Activated naive CD8-positive, alpha-beta T cell treated with anti-CD3 and anti-CD28 coated beads, Interleukin-2, amount 50 U/mL, for 24 hours (primary cell): ENCODE data around the gene MTUS2.
"Not testable (repeated sequence)": the region's sequence is repeated elsewhere in the genome, so short reads cannot be mapped to it uniquely, and the experiment has no call there.

Experiments
- ATAC-seq: fragments of 150-1000 bp; cut with Tn5 transposase; one replicate; pipeline ENCODE4 v1.10.0; 2021
- DNase-seq: peaks from one replicate; pipeline ENCODE4 v3.0.0; 2021
- H3K27ac Mint-ChIP-seq: one replicate; pipeline ENCODE4 v1.8.0; 2021; ENCODE audit warnings: mild to moderate bottlenecking, mixed read lengths
- H3K27me3 Mint-ChIP-seq: one replicate; pipeline ENCODE4 v1.8.0; 2021; ENCODE audit warnings: mixed read lengths
- H3K36me3 Mint-ChIP-seq: one replicate; pipeline ENCODE4 v1.8.0; 2021; ENCODE audit warnings: low read depth, mixed read lengths
- H3K4me1 Mint-ChIP-seq: one replicate; pipeline ENCODE4 v1.8.0; 2021; ENCODE audit warnings: mixed read lengths
- H3K4me3 Mint-ChIP-seq: one replicate; pipeline ENCODE4 v1.8.0; 2021; ENCODE audit warnings: mild to moderate bottlenecking, moderate library complexity, mixed read lengths
- H3K9me3 Mint-ChIP-seq: one replicate; pipeline ENCODE4 v1.8.0; 2021; ENCODE audit warnings: mixed read lengths

Gene MTUS2

GRCh38 chr13:29180055-29180454 is 359.9 kb downstream of the MTUS2 start:
- no peaks in the 10 kb centered on the region for H3K4me1 Mint-ChIP-seq
- no peak overlapping the region for H3K4me3 Mint-ChIP-seq
- H3K36me3 Mint-ChIP-seq: peaks cover 1% of the 10 kb centered on the region
- no peaks in the 10 kb centered on the region for H3K27me3 Mint-ChIP-seq
- ATAC-seq (no peak), DNase-seq (no peak)
- H3K27ac Mint-ChIP-seq: no peak overlapping the region
- H3K9me3 Mint-ChIP-seq: peaks cover 28% of the 10 kb centered on the region

DNA sequence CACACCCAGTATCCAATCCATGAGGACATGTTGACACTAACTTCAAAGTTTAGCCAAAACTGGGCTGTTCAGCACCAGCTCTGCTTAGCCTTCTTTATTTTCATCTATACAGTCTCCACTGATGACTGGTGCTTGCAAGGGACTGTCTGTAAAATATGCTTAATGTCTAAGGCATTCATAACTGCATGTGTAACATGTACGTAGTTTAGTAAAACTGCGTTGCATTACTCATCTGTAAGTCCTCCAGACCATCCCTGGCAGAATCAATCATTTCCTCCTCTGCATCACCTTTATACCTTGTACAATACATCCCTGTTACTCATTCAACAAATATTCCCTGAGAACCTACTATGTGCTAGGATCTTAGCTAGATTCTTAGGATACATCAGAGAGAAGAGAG is 362.1 kb downstream of the MTUS2 start:
- H3K4me1 Mint-ChIP-seq: no peaks in the 10 kb centered on the region
- H3K27ac Mint-ChIP-seq: no peak overlapping the region
- peaks cover 32% of the 10 kb centered on the region for H3K9me3 Mint-ChIP-seq
- H3K36me3 Mint-ChIP-seq: peaks cover 2% of the 10 kb centered on the region
- no peaks in the 10 kb centered on the region for H3K27me3 Mint-ChIP-seq
- DNase-seq (no peak), ATAC-seq (no peak)
- no peak overlapping the region for H3K4me3 Mint-ChIP-seq

- no peak for ATAC-seq
Measured at GRCh38 chr13:29185926-29186325, 365.8 kb downstream of the MTUS2 start.

GRCh38 chr13:29187584-29187983 is 367.4 kb downstream of the MTUS2 start:
- Mint-ChIP-seq H3K4me3 (no peak overlapping the region), H3K9me3 (peaks cover 32% of the 10 kb centered on the region), H3K36me3 (peaks cover 2% of the 10 kb centered on the region), H3K27me3 (peaks cover 1% of the 10 kb centered on the region), H3K4me1 (no peaks in the 10 kb centered on the region), H3K27ac (no peak overlapping the region)
- ATAC-seq: no peak
- no peak for DNase-seq

More at GRCh38 chr13:29185926-29186325, 365.8 kb downstream of the MTUS2 start:
- Mint-ChIP-seq H3K36me3 (peaks cover 2% of the 10 kb centered on the region), H3K9me3 (peaks cover 35% of the 10 kb centered on the region), H3K27me3 (no peaks in the 10 kb centered on the region), H3K4me3 (no peak overlapping the region), H3K4me1 (no peaks in the 10 kb centered on the region), H3K27ac (no peak overlapping the region)
- DNase-seq: no peak

DNA sequence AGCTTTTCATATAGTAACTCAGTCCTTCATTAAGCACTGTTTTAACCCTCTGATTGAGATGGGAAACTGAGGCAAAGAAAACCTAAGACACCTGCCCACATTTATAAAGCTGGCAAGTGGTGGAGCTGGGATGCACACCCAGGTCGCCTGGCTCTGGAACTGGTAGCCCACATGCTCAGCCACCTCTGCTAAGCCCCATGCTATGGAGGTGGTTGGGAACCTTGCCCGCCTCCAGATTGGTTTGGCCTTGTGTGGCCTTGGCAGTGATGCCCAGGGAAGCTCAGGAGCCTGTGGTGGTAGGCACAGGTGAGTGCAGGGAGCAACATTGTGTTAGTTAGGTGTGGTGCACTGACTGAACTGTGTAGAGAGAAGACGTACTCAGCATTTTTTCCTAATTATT is 370.2 kb downstream of the MTUS2 start:
- no peaks in the 10 kb centered on the region for H3K36me3 Mint-ChIP-seq
- H3K4me1 Mint-ChIP-seq: no peaks in the 10 kb centered on the region
- no peak overlapping the region for H3K4me3 Mint-ChIP-seq
- DNase-seq: no peak
- peaks cover 15% of the 10 kb centered on the region for H3K9me3 Mint-ChIP-seq
- H3K27me3 Mint-ChIP-seq: peaks cover 1% of the 10 kb centered on the region
- no peak for ATAC-seq
- no peak overlapping the region for H3K27ac Mint-ChIP-seq

- Mint-ChIP-seq H3K9me3 (peaks cover 21% of the 10 kb centered on the region), H3K4me3 (no peak overlapping the region), H3K4me1 (no peaks in the 10 kb centered on the region), H3K36me3 (no peaks in the 10 kb centered on the region), H3K27me3 (peaks cover 1% of the 10 kb centered on the region), H3K27ac (no peak overlapping the region)
- no peak for ATAC-seq
- no peak for DNase-seq
Measured at GRCh38 chr13:29193083-29193482, 372.9 kb downstream of the MTUS2 start.

- Mint-ChIP-seq H3K9me3 (peaks cover 24% of the 10 kb centered on the region), H3K27me3 (peaks cover 1% of the 10 kb centered on the region), H3K4me3 (no peak overlapping the region), H3K27ac (no peak overlapping the region), H3K4me1 (no peaks in the 10 kb centered on the region), H3K36me3 (no peaks in the 10 kb centered on the region)
- ATAC-seq (no peak), DNase-seq (no peak)
Measured at GRCh38 chr13:29195456-29195855, 375.3 kb downstream of the MTUS2 start.

GRCh38 chr13:29196409-29197074 is 376.4 kb downstream of the MTUS2 start:
- no peak for ATAC-seq
- Mint-ChIP-seq H3K4me1 (no peaks in the 10 kb centered on the region), H3K27ac (no peak overlapping the region), H3K4me3 (no peak overlapping the region), H3K36me3 (no peaks in the 10 kb centered on the region), H3K27me3 (peaks cover 1% of the 10 kb centered on the region), H3K9me3 (peaks cover 30% of the 10 kb centered on the region)
- no peak for DNase-seq

- H3K27ac Mint-ChIP-seq, H3K4me3 Mint-ChIP-seq, DNase-seq, H3K27me3 Mint-ChIP-seq, H3K36me3 Mint-ChIP-seq, ATAC-seq, H3K4me1 Mint-ChIP-seq: not testable (repeated sequence)
- peaks cover 19% of the 10 kb centered on the region for H3K9me3 Mint-ChIP-seq
Measured at GRCh38 chr13:29202753-29203152, 382.6 kb downstream of the MTUS2 start.

DNA sequence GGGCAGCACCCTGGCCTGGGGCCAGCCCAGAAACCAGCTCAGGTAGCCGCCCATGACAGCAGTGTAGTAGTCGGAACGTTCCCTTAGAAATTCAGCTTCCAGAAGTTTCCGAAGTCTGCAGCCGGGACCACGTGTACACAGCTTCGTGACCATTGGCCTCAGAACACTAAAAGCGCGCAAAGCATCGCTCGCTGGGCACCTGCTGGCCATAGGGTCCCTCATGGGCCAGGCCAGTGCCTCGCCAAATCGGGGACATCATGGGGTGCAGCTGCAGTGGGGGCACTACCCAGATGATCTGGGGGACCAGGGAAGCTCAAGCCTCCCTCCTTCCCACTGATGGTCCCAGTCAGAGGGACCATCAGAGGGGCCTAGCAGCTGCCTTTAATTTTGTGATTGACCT is 384.5 kb downstream of the MTUS2 start:
- peaks cover 14% of the 10 kb centered on the region for H3K9me3 Mint-ChIP-seq
- H3K4me1 Mint-ChIP-seq: no peaks in the 10 kb centered on the region
- H3K4me3 Mint-ChIP-seq: no peak overlapping the region
- no peaks in the 10 kb centered on the region for H3K27me3 Mint-ChIP-seq
- no peaks in the 10 kb centered on the region for H3K36me3 Mint-ChIP-seq
- DNase-seq (no peak), ATAC-seq (no peak)
- H3K27ac Mint-ChIP-seq: no peak overlapping the region

GRCh38 chr13:29210676-29211075 is 390.5 kb downstream of the MTUS2 start:
- peaks cover 7% of the 10 kb centered on the region for H3K9me3 Mint-ChIP-seq
- no peaks in the 10 kb centered on the region for H3K27me3 Mint-ChIP-seq
- no peaks in the 10 kb centered on the region for H3K4me1 Mint-ChIP-seq
- ATAC-seq (no peak), DNase-seq (no peak)
- no peak overlapping the region for H3K27ac Mint-ChIP-seq
- no peaks in the 10 kb centered on the region for H3K36me3 Mint-ChIP-seq
- no peak overlapping the region for H3K4me3 Mint-ChIP-seq

DNA sequence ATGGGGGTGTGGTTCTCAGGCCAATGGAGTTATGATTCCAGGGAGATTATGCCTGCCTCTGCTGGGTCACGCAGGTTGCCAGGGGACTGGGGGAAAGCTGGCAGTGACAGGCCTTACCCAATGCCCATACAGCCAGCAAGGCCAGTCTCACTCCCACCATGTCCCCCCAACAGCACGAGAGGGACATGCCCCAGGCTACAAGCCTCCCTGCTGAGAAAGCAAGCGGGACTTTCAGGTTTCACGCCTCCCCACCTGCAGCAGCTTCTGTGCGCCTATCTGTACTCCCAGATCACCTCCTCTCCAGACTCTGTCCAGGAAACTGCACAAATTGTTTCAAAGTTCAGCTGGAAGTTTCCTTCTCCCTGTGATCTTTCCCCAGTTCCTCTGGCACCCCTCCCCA is 391.0 kb downstream of the MTUS2 start:
- not testable (repeated sequence) for H3K27me3 Mint-ChIP-seq, ATAC-seq, DNase-seq, H3K27ac Mint-ChIP-seq, H3K4me3 Mint-ChIP-seq, H3K4me1 Mint-ChIP-seq, H3K36me3 Mint-ChIP-seq, H3K9me3 Mint-ChIP-seq

DNA sequence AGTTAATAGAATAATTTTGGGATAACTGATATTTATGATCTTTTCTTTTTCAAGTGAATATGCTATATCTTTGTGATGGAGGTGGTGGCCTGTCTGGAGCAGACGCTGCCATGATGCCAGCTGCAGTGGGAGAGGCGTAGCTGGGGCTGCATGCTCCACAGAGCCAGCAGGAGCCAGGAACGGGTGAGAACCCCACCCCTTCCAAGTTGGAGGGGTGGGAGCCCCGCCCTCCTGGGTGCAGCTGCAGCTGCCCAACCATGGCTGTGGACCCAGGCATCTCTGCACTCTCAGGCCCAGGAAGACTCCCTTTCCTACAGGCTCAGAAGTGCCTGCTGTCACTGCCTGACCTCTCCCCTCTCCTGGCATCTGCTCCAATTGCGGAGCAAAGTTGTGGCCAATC is 402.3 kb downstream of the MTUS2 start:
- no peak for ATAC-seq
- Mint-ChIP-seq H3K4me3 (no peak overlapping the region), H3K27ac (no peak overlapping the region), H3K36me3 (no peaks in the 10 kb centered on the region), H3K4me1 (no peaks in the 10 kb centered on the region), H3K9me3 (peaks cover 7% of the 10 kb centered on the region), H3K27me3 (peaks cover 3% of the 10 kb centered on the region)
- no peak for DNase-seq

DNA sequence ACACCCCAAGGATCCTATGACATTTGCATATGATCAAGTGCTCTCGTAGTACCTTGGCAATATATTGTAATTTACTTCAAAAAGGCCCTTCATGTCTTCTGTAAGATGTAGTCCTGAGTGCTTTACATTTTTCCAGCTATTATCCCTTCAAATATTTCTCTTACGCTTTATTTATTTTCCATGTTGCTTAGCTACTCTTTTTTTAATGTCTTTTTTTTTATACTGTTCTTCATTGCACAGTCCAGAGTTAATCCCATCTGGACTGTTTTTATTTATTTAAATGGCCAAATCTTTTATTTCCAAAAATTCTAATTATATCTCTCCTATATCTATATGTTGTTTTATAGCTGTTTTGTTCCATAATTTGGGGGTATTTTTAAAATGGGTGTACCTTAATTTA is 404.1 kb downstream of the MTUS2 start:
- Mint-ChIP-seq H3K4me1 (no peaks in the 10 kb centered on the region), H3K9me3 (peaks cover 3% of the 10 kb centered on the region), H3K27me3 (peaks cover 3% of the 10 kb centered on the region), H3K4me3 (no peak overlapping the region), H3K36me3 (no peaks in the 10 kb centered on the region), H3K27ac (no peak overlapping the region)
- DNase-seq: no peak
- ATAC-seq: no peak

- Mint-ChIP-seq H3K4me1 (no peaks in the 10 kb centered on the region), H3K9me3 (no peaks in the 10 kb centered on the region), H3K27me3 (peaks cover 3% of the 10 kb centered on the region), H3K36me3 (no peaks in the 10 kb centered on the region), H3K4me3 (no peak overlapping the region), H3K27ac (no peak overlapping the region)
- no peak for DNase-seq
- no peak for ATAC-seq
Measured at GRCh38 chr13:29227576-29227975, 407.4 kb downstream of the MTUS2 start.

- no peaks in the 10 kb centered on the region for H3K36me3 Mint-ChIP-seq
- no peaks in the 10 kb centered on the region for H3K4me1 Mint-ChIP-seq
- ATAC-seq: no peak
- no peaks in the 10 kb centered on the region for H3K27me3 Mint-ChIP-seq
- no peaks in the 10 kb centered on the region for H3K9me3 Mint-ChIP-seq
- DNase-seq: no peak
- H3K27ac Mint-ChIP-seq: no peak overlapping the region
- no peak overlapping the region for H3K4me3 Mint-ChIP-seq
Measured at GRCh38 chr13:29230299-29230845, 410.2 kb downstream of the MTUS2 start.
